A549 (cell line): ENCODE measurements around the gene ADGRG3. TPM values are rescaled to one million over a fixed set of nuclear protein-coding genes. Genes with fewer than 3 reads are reported as not detected.

Experiments used
- ATAC-seq, 2 experiments: fragments of 200-7000 bp in 1 of 2; fragments of >200 bp in 1 of 2; cut with Nextera tagmentation in 1 of 2; cut with Tn5 transposase in 1 of 2; 3 replicates each; pipeline versions ENCODE4 v1.8.0 to v1.9.1; 2018 to 2020; ENCODE audit warnings: mild to moderate bottlenecking in 1 of 2, moderate library complexity in 1 of 2
- CTCF ChIA-PET: fragments of 300-600 bp; sonication (Branson Sonifier 250); formaldehyde crosslinking; extraction: SDS; loops from one replicate; lab custom pipeline; 2021; ENCODE audit warnings: antibody characterized with exemption, inconsistent platforms; lab: Yijun Ruan, JAX
- POLR2A ChIA-PET: fragments of 350-600 bp; formaldehyde crosslinking; extraction: SDS; loops from one replicate; lab custom pipeline; 2021; ENCODE audit warnings: antibody characterized with exemption, inconsistent platforms; lab: Yijun Ruan, JAX
- DNase-seq, 2 experiments: peaks; one replicate each; pipeline versions ENCODE4 v3.0.0 to v3.0.0-alpha.2; 2011 to 2016; ENCODE audit warnings: low read depth in 1 of 2, low spot score in 1 of 2
- FAIRE-seq: peaks from 2 replicates; lab custom pipeline; 2011; peaks lifted over from hg19 to GRCh38; lab: Jason Lieb, UNC
- H3K27ac ChIP-seq, 2 experiments: fragments of >200 bp; sonication (Bioruptor Twin); formaldehyde crosslinking; 3 replicates each; pipeline ENCODE4 v1.5.1; 2016 to 2017
- H3K4me1 ChIP-seq: fragments of >200 bp; sonication (Bioruptor Twin); formaldehyde crosslinking; 3 replicates; pipeline ENCODE4 v1.6.1; 2016
- H3K4me2 ChIP-seq: fragments of >200 bp; sonication (Bioruptor Twin); formaldehyde crosslinking; 3 replicates; pipeline ENCODE4 v1.6.1; 2016
- H3K4me3 ChIP-seq: fragments of >200 bp; sonication (Bioruptor Twin); formaldehyde crosslinking; 3 replicates; pipeline ENCODE4 v1.5.1; 2016
- H3K9me3 ChIP-seq: fragments of >200 bp; sonication (Bioruptor Twin); formaldehyde crosslinking; 3 replicates; pipeline ENCODE4 v1.6.1; 2016
- BCL3 ChIP-seq: fragments of >200 bp; sonication (Bioruptor Twin); formaldehyde crosslinking; IDR thresholded peaks from 3 replicates; pipeline ENCODE4 v1.6.1; 2016
- CHD4 ChIP-seq: fragments of 200-600 bp; sonication (generic); IDR thresholded peaks from 2 replicates; pipeline ENCODE4 v1.6.1; 2016; ENCODE audit warnings: antibody characterized with exemption, mild to moderate bottlenecking, borderline replicate concordance
- CTCF ChIP-seq: fragments of >200 bp; sonication (Bioruptor Twin); formaldehyde crosslinking; IDR thresholded peaks from 3 replicates; pipeline ENCODE4 v1.5.1; 2016
- E2F6 ChIP-seq: IDR thresholded peaks from 2 replicates; pipeline ENCODE4 v1.6.1; 2012; ENCODE audit warnings: low read depth, borderline replicate concordance
- ESRRA ChIP-seq: fragments of 150-350 bp; IDR thresholded peaks from 2 replicates; pipeline ENCODE4 v1.6.1; 2014; ENCODE audit warnings: mild to moderate bottlenecking, low read length, borderline replicate concordance
- HMGXB4 ChIP-seq: fragments of 250-450 bp; sonication (Bioruptor Pico); IDR thresholded peaks from 2 replicates; pipeline ENCODE4 v1.5.0; 2021; ENCODE audit warnings: mild to moderate bottlenecking, moderate library complexity, borderline replicate concordance
- HOXA7 ChIP-seq: fragments of 250-450 bp; sonication (Bioruptor Pico); IDR thresholded peaks from 2 replicates; pipeline ENCODE4 v1.5.0; 2020; ENCODE audit warnings: mild to moderate bottlenecking, moderate library complexity
- MYC ChIP-seq: IDR thresholded peaks from 2 replicates; pipeline ENCODE4 v1.6.1; 2012; ENCODE audit warnings: mild to moderate bottlenecking, inconsistent platforms, low read length, improper control_type of control experiment, borderline replicate concordance
- NFE2L2 ChIP-seq: fragments of 150-350 bp; conservative IDR thresholded peaks from 2 replicates; pipeline ENCODE4 v1.6.1; 2014; ENCODE audit warnings: low read length
- POLR2AphosphoS2 ChIP-seq: conservative IDR thresholded peaks from 2 replicates; pipeline ENCODE4 v1.6.1; 2012; ENCODE audit warnings: low read length, improper control_type of control experiment, inconsistent platforms
- REST ChIP-seq: fragments of 200-600 bp; sonication (generic); IDR thresholded peaks from 2 replicates; pipeline ENCODE4 v1.6.1; 2016; ENCODE audit warnings: antibody characterized with exemption, mild to moderate bottlenecking, moderate library complexity
- RNF2 ChIP-seq: fragments of 200-600 bp; sonication (generic); IDR thresholded peaks from 2 replicates; pipeline ENCODE4 v1.6.1; 2016; ENCODE audit warnings: low read depth, mild to moderate bottlenecking, antibody characterized with exemption, moderate library complexity, borderline replicate concordance
- ZC3H11A ChIP-seq: fragments of 450-650 bp; IDR thresholded peaks from 2 replicates; pipeline ENCODE4 v1.6.1; 2014; ENCODE audit warnings: antibody characterized with exemption, mild to moderate bottlenecking
- WGBS: methylation state at CpG from one replicate; pipeline ENCODE4 v1.1.6; 2017; ENCODE audit errors: missing lambda C conversion rate; 5-methylcytosine and 5-hydroxymethylcytosine counted together
- polyA plus RNA-seq, 4 experiments: library from polyadenylated mRNA; depleted of rRNA in 3 of 4; stranded (reverse); fragments of >200 nt; fragmentation: RNase III in 1 of 4; extraction: RNeasy Plus Mini Kit Qiagen cat#74134 plus additional on column Dnase treatment in 1 of 4; gene quantifications; 2 replicates in 3 of 4; 3 replicates in 1 of 4; pipeline ENCODE4 v1.2.3, GENCODE V29; 2011 to 2017

The ADGRG3 gene
- polyA plus RNA-seq, 2 of the 4 experiments (the other 2 are of a cell fraction) = 0.25 to 0.45 TPM

GRCh38 chr16:57723170-57723569, 55.1 kb downstream of the ADGRG3 start (continued):
- TF ChIP-seq CHD4 (no peak), NFE2L2 (no peak), CTCF (peak; percentile 40), BCL3 (no peak)

GRCh38 chr16:57724531-57724930, 56.4 kb downstream of the ADGRG3 start:
- H3K27ac ChIP-seq = 0 out of 6 replicates have a peak overlapping the region, but pooled peaks of 1 of the 2 experiments have one; percentile 5
- peaks cover 15% of the 10 kb centered on the region; the same call in 2 of the 3 replicates for H3K4me1 ChIP-seq
- no peak overlapping the region for H3K4me3 ChIP-seq
- ChIA-PET POLR2A (no interaction called here), CTCF (interaction anchor here (1.0 to 5.0 kb wide), 4 partner anchors 11 to 149 kb away, joined by 3 to 42 read pairs (median 4); partner anchors contain the start of gene KATNB1)
- H3K4me2 ChIP-seq = no peak overlapping the region
- FAIRE-seq = no peak
- 95% methylated on average over 14 of the region's 15 CpGs for WGBS
- H3K9me3 ChIP-seq = no peaks in the 10 kb centered on the region
- DNase-seq = no peak
- ATAC-seq = no peak
- TF ChIP-seq POLR2AphosphoS2 (no peak), NFE2L2 (no peak), BCL3 (no peak), ESRRA (no peak), ZC3H11A (no peak), REST (no peak), HOXA7 (CRISPR knock-in tag) (no peak), HMGXB4 (no peak), RNF2 (no peak), MYC (no peak), E2F6 (no peak)
